Activated CD8-positive, alpha-beta T cell treated with anti-CD3 and anti-CD28 coated beads, Interleukin-2, amount 10 ng/mL, durations not matched to agents 7 days and 5 days (primary cell): Measurements from ENCODE around the gene TMEM207. TPM values are rescaled to one million over a fixed set of nuclear protein-coding genes. Genes with fewer than 3 reads are reported as not detected.
A peak's percentile ranks its signal among the peaks of the same experiment; 100 is the strongest.

ENCODE experiments used
- ATAC-seq: fragments of 150-1000 bp; cut with Tn5 transposase; one replicate; pipeline ENCODE4 v1.10.0; 2021; ENCODE audit warnings: moderate library complexity
- CTCF ChIA-PET: fragments of 350-600 bp; sonication (Branson Sonifier 250); formaldehyde crosslinking; loops from one replicate; lab custom pipeline; 2021; ENCODE audit warnings: antibody characterized with exemption; lab: Charles Lee
- POLR2A ChIA-PET: fragments of 350-600 bp; sonication (Branson Sonifier 250); formaldehyde crosslinking; loops from one replicate; lab custom pipeline; 2021; ENCODE audit warnings: antibody characterized with exemption; lab: Charles Lee
- DNase-seq: peaks from one replicate; pipeline ENCODE4 v3.0.0-alpha.2; 2020
- H3K27ac Mint-ChIP-seq: one replicate; pipeline ENCODE4 v1.8.0; 2021; ENCODE audit warnings: mild to moderate bottlenecking, mixed read lengths
- H3K27me3 Mint-ChIP-seq: one replicate; pipeline ENCODE4 v1.8.0; 2021; ENCODE audit warnings: low read depth, mixed read lengths
- H3K36me3 Mint-ChIP-seq: one replicate; pipeline ENCODE4 v1.8.0; 2021; ENCODE audit warnings: low read depth, mixed read lengths
- H3K4me1 Mint-ChIP-seq: one replicate; pipeline ENCODE4 v1.8.0; 2021; ENCODE audit warnings: low read depth, mixed read lengths
- H3K4me3 Mint-ChIP-seq: one replicate; pipeline ENCODE4 v1.8.0; 2021; ENCODE audit warnings: mild to moderate bottlenecking, mixed read lengths
- H3K9me3 Mint-ChIP-seq: one replicate; pipeline ENCODE4 v1.8.0; 2022; ENCODE audit warnings: mixed read lengths; ENCODE audit not compliant: insufficient read depth
- total RNA-seq, 2 experiments: library from RNA; stranded (reverse); gene quantifications; one replicate each; pipeline ENCODE4 v1.2.3, GENCODE V29; 2021

Gene TMEM207
- total RNA-seq, 2 experiments from 2014 or later, result not detected

- no peak for DNase-seq
- ChIA-PET POLR2A (no interaction called here), CTCF (interaction anchor here (0.7 to 1.7 kb wide), 2 partner anchors 120 to 253 kb away, joined by 3 to 4 read pairs; no protein-coding TSS in a partner anchor)
- Mint-ChIP-seq H3K36me3 (no peaks in the 10 kb centered on the region), H3K4me1 (peaks cover 9% of the 10 kb centered on the region), H3K27ac (no peak overlapping the region), H3K9me3 (no peaks in the 10 kb centered on the region), H3K27me3 (no peaks in the 10 kb centered on the region), H3K4me3 (no peak overlapping the region)
- no peak for ATAC-seq
These were observed 6.4 kb downstream of the TMEM207 start for GRCh38 chr3:190443257-190443656.

- DNase-seq (no peak), ATAC-seq (no peak)
- no peaks in the 10 kb centered on the region for H3K36me3 Mint-ChIP-seq
- ChIA-PET POLR2A (interaction anchor here (0.6 kb wide), 1 partner anchor 194 kb away, joined by 3 read pairs; no protein-coding TSS in a partner anchor), CTCF (interaction anchor here (1.7 kb wide), 1 partner anchor 254 kb away, joined by 4 read pairs; no protein-coding TSS in a partner anchor)
- no peak overlapping the region for H3K27ac Mint-ChIP-seq
- no peaks in the 10 kb centered on the region for H3K27me3 Mint-ChIP-seq
- H3K4me1 Mint-ChIP-seq, result peaks cover 9% of the 10 kb centered on the region
- no peak overlapping the region for H3K4me3 Mint-ChIP-seq
- H3K9me3 Mint-ChIP-seq, result no peaks in the 10 kb centered on the region
These were observed 7.5 kb downstream of the TMEM207 start for GRCh38 chr3:190442240-190442639.

GRCh38 chr3:190436331-190436730, 13.4 kb downstream of the TMEM207 start:
- DNase-seq, result no peak
- no peak for ATAC-seq
- POLR2A ChIA-PET, result no interaction called here
- CTCF ChIA-PET, result interaction anchor here (1.3 kb wide), 1 partner anchor 11 kb away, joined by 3 read pairs; no protein-coding TSS in a partner anchor
- H3K27ac Mint-ChIP-seq, result no peak overlapping the region
- no peaks in the 10 kb centered on the region for H3K4me1 Mint-ChIP-seq
- no peak overlapping the region for H3K4me3 Mint-ChIP-seq
- no peaks in the 10 kb centered on the region for H3K9me3 Mint-ChIP-seq
- peaks cover 10% of the 10 kb centered on the region for H3K27me3 Mint-ChIP-seq
- H3K36me3 Mint-ChIP-seq, result no peaks in the 10 kb centered on the region

DNA sequence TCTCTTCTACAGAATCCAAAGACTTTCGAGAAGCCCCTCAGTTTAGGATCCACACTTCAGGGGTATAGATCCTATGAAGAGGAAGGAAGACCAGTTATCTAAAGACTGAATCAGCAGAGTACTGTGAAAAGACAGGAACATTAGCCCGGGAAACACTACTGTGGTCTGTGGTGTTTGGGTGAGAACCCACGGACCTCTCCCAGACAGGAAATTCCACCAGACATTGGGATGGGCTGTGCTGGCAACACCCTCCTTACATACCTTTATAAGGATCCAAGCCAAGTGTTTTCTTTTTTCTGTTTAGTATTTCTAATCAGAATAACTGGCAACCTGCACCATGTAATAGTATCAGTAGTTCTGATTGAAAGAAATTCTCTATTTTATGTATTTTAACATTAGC, 14.1 kb downstream of the TMEM207 start:
- H3K4me1 Mint-ChIP-seq, result no peaks in the 10 kb centered on the region
- H3K4me3 Mint-ChIP-seq, result no peak overlapping the region
- ATAC-seq, result no peak
- DNase-seq, result no peak
- no peaks in the 10 kb centered on the region for H3K9me3 Mint-ChIP-seq
- H3K36me3 Mint-ChIP-seq, result no peaks in the 10 kb centered on the region
- ChIA-PET CTCF (no interaction called here), POLR2A (no interaction called here)
- H3K27ac Mint-ChIP-seq, result no peak overlapping the region
- peaks cover 10% of the 10 kb centered on the region for H3K27me3 Mint-ChIP-seq

DNA sequence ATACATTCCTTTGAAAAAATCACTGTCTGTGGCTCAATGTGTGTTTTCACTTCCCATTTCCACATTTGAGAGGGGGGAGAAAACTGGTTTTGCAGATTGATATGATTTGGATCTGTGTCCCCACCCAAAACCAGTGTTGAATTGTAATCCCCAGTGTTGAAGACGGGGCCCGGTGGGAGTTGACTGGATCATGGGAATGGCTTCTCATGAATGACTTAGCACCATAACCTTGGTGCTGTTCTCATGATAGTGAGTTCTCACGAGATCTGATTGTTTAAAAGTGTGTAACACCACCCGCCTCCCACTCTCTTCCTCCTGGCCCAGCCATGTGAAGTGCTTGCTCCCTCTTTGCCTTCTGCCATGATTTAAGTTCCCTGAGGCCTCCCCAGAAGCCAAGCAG, 16.1 kb downstream of the TMEM207 start:
- no peak overlapping the region for H3K27ac Mint-ChIP-seq
- no peaks in the 10 kb centered on the region for H3K36me3 Mint-ChIP-seq
- no peaks in the 10 kb centered on the region for H3K4me1 Mint-ChIP-seq
- ChIA-PET CTCF (no interaction called here), POLR2A (no interaction called here)
- H3K4me3 Mint-ChIP-seq, result no peak overlapping the region
- DNase-seq (no peak), ATAC-seq (no peak)
- H3K9me3 Mint-ChIP-seq, result no peaks in the 10 kb centered on the region
- peaks cover 10% of the 10 kb centered on the region for H3K27me3 Mint-ChIP-seq

DNA sequence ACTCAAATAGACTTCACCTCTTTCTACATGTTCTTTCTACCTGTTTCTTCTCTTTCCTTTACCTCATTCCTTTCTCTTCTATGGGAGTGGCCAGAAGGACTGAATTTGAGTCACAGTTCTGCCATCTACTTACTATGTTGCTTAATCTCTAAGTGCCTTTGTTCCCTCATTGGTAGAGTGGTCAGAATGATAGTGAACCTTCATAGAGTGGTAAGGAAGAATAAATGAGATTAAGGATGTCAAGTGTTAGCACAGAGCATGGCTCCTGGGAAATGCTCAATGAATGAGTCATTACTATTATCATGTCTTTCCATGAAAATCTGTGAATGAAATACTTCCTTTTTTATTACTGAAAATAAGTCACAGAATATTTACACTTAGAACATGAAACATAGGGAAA, 17.5 kb downstream of the TMEM207 start:
- no peak overlapping the region for H3K4me3 Mint-ChIP-seq
- no peak for ATAC-seq
- no peaks in the 10 kb centered on the region for H3K9me3 Mint-ChIP-seq
- CTCF ChIA-PET, result no interaction called here
- H3K27me3 Mint-ChIP-seq, result peaks cover 10% of the 10 kb centered on the region
- POLR2A ChIA-PET, result no interaction called here
- H3K36me3 Mint-ChIP-seq, result no peaks in the 10 kb centered on the region
- no peaks in the 10 kb centered on the region for H3K4me1 Mint-ChIP-seq
- H3K27ac Mint-ChIP-seq, result no peak overlapping the region
- DNase-seq, result no peak

DNA sequence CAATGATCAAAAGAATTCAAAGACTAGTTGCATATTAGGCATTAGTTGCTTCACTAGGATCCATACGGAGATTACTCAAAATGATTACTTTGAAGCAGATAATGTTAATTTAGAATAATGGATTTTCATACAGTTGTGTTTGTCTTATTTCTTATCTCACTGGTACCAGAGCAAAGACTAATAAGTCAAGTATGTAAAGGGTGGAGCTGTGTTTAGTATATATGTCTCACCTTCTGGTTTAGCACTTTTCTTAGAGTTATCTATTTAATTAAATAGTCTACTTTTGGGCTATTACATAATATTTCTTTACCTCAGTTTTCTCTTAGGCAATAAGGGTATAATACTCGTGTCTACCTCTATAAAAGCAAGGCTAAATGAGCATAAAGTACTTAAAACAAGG, 18.8 kb downstream of the TMEM207 start:
- Mint-ChIP-seq H3K27ac (no peak overlapping the region), H3K27me3 (peaks cover 3% of the 10 kb centered on the region), H3K4me3 (no peak overlapping the region), H3K4me1 (no peaks in the 10 kb centered on the region), H3K9me3 (no peaks in the 10 kb centered on the region), H3K36me3 (no peaks in the 10 kb centered on the region)
- DNase-seq, result no peak
- ChIA-PET POLR2A (no interaction called here), CTCF (no interaction called here)
- ATAC-seq, result no peak

- no peak overlapping the region for H3K4me3 Mint-ChIP-seq
- POLR2A ChIA-PET, result no interaction called here
- DNase-seq (no peak), ATAC-seq (no peak)
- no peaks in the 10 kb centered on the region for H3K36me3 Mint-ChIP-seq
- no peaks in the 10 kb centered on the region for H3K9me3 Mint-ChIP-seq
- CTCF ChIA-PET, result no interaction called here
- H3K4me1 Mint-ChIP-seq, result peaks cover 2% of the 10 kb centered on the region
- no peak overlapping the region for H3K27ac Mint-ChIP-seq
- peaks cover 3% of the 10 kb centered on the region for H3K27me3 Mint-ChIP-seq
These were observed 20.0 kb downstream of the TMEM207 start for GRCh38 chr3:190429681-190430080.

DNA sequence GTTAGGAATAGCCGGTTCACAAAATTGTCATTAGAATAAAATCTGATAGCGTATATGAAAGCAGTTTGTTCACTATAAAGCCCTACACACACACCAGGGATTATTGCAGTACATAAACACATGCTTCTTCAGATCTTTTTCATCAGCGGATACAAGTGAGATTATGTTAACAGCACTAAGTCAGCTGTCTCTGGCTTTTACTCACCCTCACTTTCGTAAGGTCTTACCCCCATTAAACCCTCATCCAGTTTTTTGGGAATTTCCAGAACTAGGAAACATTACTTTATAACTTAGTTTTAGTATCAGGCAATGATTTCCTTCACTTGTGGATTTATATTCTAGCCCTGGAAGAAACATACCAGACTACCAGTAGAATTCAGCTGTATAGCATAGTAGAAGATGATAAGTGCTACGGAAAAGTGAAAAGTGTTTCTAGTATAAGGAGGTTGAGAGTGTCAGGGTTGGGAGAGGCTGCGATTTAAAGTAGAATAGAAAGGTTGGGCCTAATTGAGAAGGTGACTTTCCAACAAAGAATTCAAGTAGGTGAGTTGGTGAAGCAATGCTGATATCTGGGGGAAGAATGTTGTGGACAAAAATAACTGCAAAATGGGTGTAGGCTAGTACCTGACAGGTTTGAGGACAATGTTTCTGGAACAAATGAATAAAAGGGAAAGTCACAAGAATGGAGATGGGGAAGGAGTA, 22.7 kb downstream of the TMEM207 start:
- POLR2A ChIA-PET, result no interaction called here
- Mint-ChIP-seq H3K36me3 (no peaks in the 10 kb centered on the region), H3K4me3 (no peak overlapping the region), H3K4me1 (peaks cover 4% of the 10 kb centered on the region), H3K27ac (no peak overlapping the region), H3K27me3 (no peaks in the 10 kb centered on the region), H3K9me3 (no peaks in the 10 kb centered on the region)
- CTCF ChIA-PET, result interaction anchor here (0.9 kb wide), 1 partner anchor 202 kb away, joined by 3 read pairs; no protein-coding TSS in a partner anchor
- no peak for ATAC-seq
- no peak for DNase-seq

- H3K9me3 Mint-ChIP-seq, result no peaks in the 10 kb centered on the region
- no peaks in the 10 kb centered on the region for H3K27me3 Mint-ChIP-seq
- DNase-seq (no peak), ATAC-seq (no peak)
- H3K4me1 Mint-ChIP-seq, result peaks cover 4% of the 10 kb centered on the region
- H3K27ac Mint-ChIP-seq, result no peak overlapping the region
- ChIA-PET CTCF (interaction anchor here (0.9 to 3.8 kb wide), 5 partner anchors 11 to 464 kb away, joined by 3 to 23 read pairs (median 3); partner anchors contain the start of gene CLDN1), POLR2A (no interaction called here)
- H3K36me3 Mint-ChIP-seq, result no peaks in the 10 kb centered on the region
- no peak overlapping the region for H3K4me3 Mint-ChIP-seq
These were observed 23.9 kb downstream of the TMEM207 start for GRCh38 chr3:190425833-190426232.

GRCh38 chr3:190424478-190425439, 24.9 kb downstream of the TMEM207 start:
- H3K36me3 Mint-ChIP-seq, result no peaks in the 10 kb centered on the region
- ATAC-seq (peak; percentile 39), DNase-seq (peak; percentile 34)
- no peaks in the 10 kb centered on the region for H3K27me3 Mint-ChIP-seq
- H3K4me3 Mint-ChIP-seq, result no peak overlapping the region
- H3K9me3 Mint-ChIP-seq, result no peaks in the 10 kb centered on the region
- H3K4me1 Mint-ChIP-seq, result peaks cover 4% of the 10 kb centered on the region
- no peak overlapping the region for H3K27ac Mint-ChIP-seq
- CTCF ChIA-PET, result interaction anchor here (0.9 to 3.8 kb wide), 11 partner anchors 11 to 463 kb away, joined by 3 to 23 read pairs (median 4); partner anchors contain the start of gene CLDN1
- POLR2A ChIA-PET, result interaction anchor here (0.8 kb wide), 1 partner anchor 277 kb away, joined by 3 read pairs; no protein-coding TSS in a partner anchor
